ENCODE data around the gene NPC1L1. TPM values are rescaled to one million over a fixed set of nuclear protein-coding genes. Genes with fewer than 3 reads are reported as not detected.

The NPC1L1 gene
- total RNA-seq, 4 donors from 2014 or later = 0.66 to 0.70 (median 0.67) TPM; not detected in 1

- Histone ChIP-seq H3K4me3 (peak within 1 kb of the TSS; percentile 67 to 97 (median 85)), H3K4me1 (peaks cover 0 to 25% (median 10%) of the 10 kb centered on the region in 4 donors), H3K27me3 (no peaks in the 10 kb centered on the region), H3K9me3 (no peaks in the 10 kb centered on the region), H3K27ac (peak within 1 kb of the TSS; percentile 89 to 99 (median 96)), H3K36me3 (peaks cover 0 to 35% (median 0%) of the 10 kb centered on the region in 3 donors)
- TF ChIP-seq, protein P1, sequence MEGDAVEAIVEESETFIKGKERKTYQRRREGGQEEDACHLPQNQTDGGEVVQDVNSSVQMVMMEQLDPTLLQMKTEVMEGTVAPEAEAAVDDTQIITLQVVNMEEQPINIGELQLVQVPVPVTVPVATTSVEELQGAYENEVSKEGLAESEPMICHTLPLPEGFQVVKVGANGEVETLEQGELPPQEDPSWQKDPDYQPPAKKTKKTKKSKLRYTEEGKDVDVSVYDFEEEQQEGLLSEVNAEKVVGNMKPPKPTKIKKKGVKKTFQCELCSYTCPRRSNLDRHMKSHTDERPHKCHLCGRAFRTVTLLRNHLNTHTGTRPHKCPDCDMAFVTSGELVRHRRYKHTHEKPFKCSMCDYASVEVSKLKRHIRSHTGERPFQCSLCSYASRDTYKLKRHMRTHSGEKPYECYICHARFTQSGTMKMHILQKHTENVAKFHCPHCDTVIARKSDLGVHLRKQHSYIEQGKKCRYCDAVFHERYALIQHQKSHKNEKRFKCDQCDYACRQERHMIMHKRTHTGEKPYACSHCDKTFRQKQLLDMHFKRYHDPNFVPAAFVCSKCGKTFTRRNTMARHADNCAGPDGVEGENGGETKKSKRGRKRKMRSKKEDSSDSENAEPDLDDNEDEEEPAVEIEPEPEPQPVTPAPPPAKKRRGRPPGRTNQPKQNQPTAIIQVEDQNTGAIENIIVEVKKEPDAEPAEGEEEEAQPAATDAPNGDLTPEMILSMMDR (IDR thresholded peaks at IDR 0.05) = no peak
- TF ChIP-seq POLR2A (IDR thresholded peaks at IDR 0.05) = peak; percentile 91
- DNase-seq = peak; percentile 99 to 100 (median 99)
Measured at GRCh38 chr7:44581879-44582603, 40.9 kb upstream of the NPC1L1 start, which contains the start of gene TMED4. TMED4 (minus strand) TSS chr7:44582231; CDS start chr7:44582206, 25 bp downstream.

DNA sequence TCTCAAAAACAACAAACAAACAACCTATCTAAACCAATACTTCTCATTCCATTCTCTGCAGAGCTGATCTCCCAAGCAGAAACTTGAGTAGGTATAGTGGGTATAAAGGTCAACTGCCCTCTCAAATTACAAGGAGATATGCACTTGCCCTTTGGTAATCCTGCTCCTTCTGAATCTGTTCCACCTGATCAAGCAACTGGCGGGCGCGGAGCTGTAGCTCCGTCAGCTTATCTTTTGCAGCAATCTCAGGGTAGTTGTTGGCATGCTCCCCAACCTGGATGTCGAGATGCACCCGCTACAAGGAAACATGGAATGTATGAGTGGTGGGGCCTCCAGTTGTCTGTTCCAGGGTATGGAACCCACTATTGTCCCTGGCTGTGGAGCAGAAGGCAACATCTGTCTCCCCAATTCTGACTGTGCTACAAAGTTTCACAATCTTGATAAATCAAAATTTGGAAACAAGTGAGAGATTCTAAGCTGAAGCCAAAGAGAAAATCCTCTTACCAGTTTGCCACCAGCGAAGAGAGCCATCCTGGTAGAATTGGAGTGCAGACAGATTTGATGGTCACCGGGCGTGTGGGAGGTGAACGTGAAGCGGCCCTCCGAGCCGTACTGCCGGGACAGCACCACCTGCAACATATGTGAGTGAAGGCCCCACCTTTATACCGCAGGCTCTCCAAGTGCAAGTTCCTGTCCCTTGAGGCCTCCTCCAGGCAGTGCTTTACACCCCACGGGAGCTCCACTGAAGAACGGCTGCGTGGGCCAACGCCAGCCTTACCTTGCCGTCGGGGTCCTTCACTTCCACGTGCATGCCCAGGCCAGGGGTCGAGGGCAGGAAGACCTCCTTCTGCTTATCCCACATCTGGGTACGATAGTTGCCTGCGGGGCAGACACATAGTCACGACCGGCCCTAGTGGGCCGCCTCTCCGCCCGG lies 40.1 kb upstream of the NPC1L1 start:
- Histone ChIP-seq H3K27me3 (no peaks in the 10 kb centered on the region), H3K36me3 (peaks cover 0 to 38% (median 0%) of the 10 kb centered on the region in 3 donors), H3K9me3 (no peaks in the 10 kb centered on the region), H3K4me1 (peaks cover 0 to 25% (median 10%) of the 10 kb centered on the region in 4 donors), H3K27ac (peak overlapping the region; percentile 89 to 99 (median 96)), H3K4me3 (peak overlapping the region; percentile 67 to 97 (median 85))
- TF ChIP-seq, protein P1 (IDR thresholded peaks at IDR 0.05) = no peak
- peak; percentile 55 to 63 for TF ChIP-seq POLR2A (IDR thresholded peaks at IDR 0.05)
- DNase-seq = peak; percentile 44 to 73 (median 72)

DNA sequence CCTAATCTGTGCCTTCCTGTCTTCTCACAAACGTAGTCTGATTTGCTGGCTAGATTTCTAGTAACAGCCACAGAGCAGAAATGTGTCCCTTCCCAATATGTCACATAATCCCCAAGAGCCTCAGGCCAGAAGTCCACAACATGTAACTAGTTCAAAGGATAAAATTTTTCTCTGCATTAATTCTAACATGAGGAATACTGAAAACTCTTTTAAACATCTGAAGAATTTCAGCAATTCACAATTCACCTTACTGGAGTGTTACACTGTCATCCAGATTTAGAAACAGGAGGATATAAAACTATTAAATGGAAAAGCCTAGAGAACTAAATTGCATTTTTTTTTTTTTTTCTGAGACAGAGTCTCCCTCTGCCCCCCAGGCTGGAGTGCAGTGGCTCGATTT lies 35.1 kb upstream of the NPC1L1 start:
- Histone ChIP-seq H3K4me3 (no peak overlapping the region), H3K27ac (no peak overlapping the region), H3K27me3 (no peaks in the 10 kb centered on the region), H3K36me3 (peaks cover 0 to 64% (median 0%) of the 10 kb centered on the region in 3 donors), H3K9me3 (no peaks in the 10 kb centered on the region), H3K4me1 (peaks cover 0 to 43% (median 11%) of the 10 kb centered on the region in 4 donors)
- no peak for DNase-seq
- TF ChIP-seq, protein P1 (IDR thresholded peaks at IDR 0.05) = no peak
- TF ChIP-seq POLR2A (IDR thresholded peaks at IDR 0.05) = no peak

- Histone ChIP-seq H3K27ac (peak overlapping the region in 1 of 4 donors; percentile 95), H3K4me1 (peaks cover 0 to 31% (median 4%) of the 10 kb centered on the region in 4 donors), H3K27me3 (no peaks in the 10 kb centered on the region), H3K36me3 (peaks cover 0 to 69% (median 0%) of the 10 kb centered on the region in 3 donors), H3K9me3 (no peaks in the 10 kb centered on the region), H3K4me3 (peak overlapping the region in 1 of 4 donors; percentile 92)
- no peak for DNase-seq
- TF ChIP-seq, protein P1 (IDR thresholded peaks at IDR 0.05) = no peak
- TF ChIP-seq POLR2A (IDR thresholded peaks at IDR 0.05) = no peak
Measured at GRCh38 chr7:44575054-44575453, 33.9 kb upstream of the NPC1L1 start.

GRCh38 chr7:44574287-44574872 lies 33.2 kb upstream of the NPC1L1 start:
- H3K27ac ChIP-seq = peak overlapping the region; percentile 78 to 95 (median 90)
- no peaks in the 10 kb centered on the region for H3K27me3 ChIP-seq
- peak overlapping the region; percentile 66 to 95 (median 88) for H3K4me3 ChIP-seq
- peaks cover 0 to 69% (median 0%) of the 10 kb centered on the region in 3 donors for H3K36me3 ChIP-seq
- TF ChIP-seq POLR2A (IDR thresholded peaks at IDR 0.05) = no peak
- TF ChIP-seq, protein P1 (IDR thresholded peaks at IDR 0.05) = no peak
- H3K4me1 ChIP-seq = peaks cover 0 to 25% (median 4%) of the 10 kb centered on the region in 4 donors
- DNase-seq = no peak
- no peaks in the 10 kb centered on the region for H3K9me3 ChIP-seq
